IMR-90 (cell line): ENCODE results near the gene NHSL1. TPM values are rescaled to one million over a fixed set of nuclear protein-coding genes. Genes with fewer than 3 reads are reported as not detected.

Experiments
- ATAC-seq: fragments of 200-7000 bp; cut with Tn5 transposase; 2 replicates; pipeline ENCODE4 v1.9.1; 2020; ENCODE audit warnings: low read depth, mild to moderate bottlenecking, moderate library complexity
- BruUV-seq: library from RNA; stranded (reverse); fragments of 400-500 nt; replicated peaks from 2 replicates; lab custom pipeline; 2021; lab: Mats Ljungman, UMichigan
- CTCF ChIA-PET: fragments of 300-600 bp; formaldehyde crosslinking; extraction: SDS; loops from one replicate; lab custom pipeline; 2021; ENCODE audit warnings: antibody characterized with exemption; lab: Yijun Ruan, JAX
- POLR2A ChIA-PET: fragments of 300-600 bp; sonication (Branson Sonifier 250); formaldehyde crosslinking; loops from one replicate; lab custom pipeline; 2022; ENCODE audit warnings: antibody characterized with exemption; ENCODE audit not compliant: unreplicated experiment; lab: Charles Lee
- DNase-seq: peaks from one replicate; pipeline ENCODE4 v3.0.0; 2013
- H2AFZ ChIP-seq: replicated peaks from 2 replicates; pipeline ENCODE3; 2013; ENCODE audit warnings: low read length, mild to moderate bottlenecking; ENCODE audit not compliant: poor library complexity
- H2AK5ac ChIP-seq: 2 replicates; pipeline ENCODE4 v1.6.1; 2013; ENCODE audit warnings: low read depth, low read length, inconsistent platforms
- H2AK9ac ChIP-seq: replicated peaks from 2 replicates; pipeline ENCODE3; 2013; ENCODE audit warnings: mild to moderate bottlenecking, low read depth, low read length, moderate library complexity; ENCODE audit not compliant: poor library complexity
- H2BK120ac ChIP-seq: 2 replicates; pipeline ENCODE4 v1.6.1; 2013; ENCODE audit warnings: low read depth, low read length, inconsistent platforms
- H2BK15ac ChIP-seq: 3 replicates; pipeline ENCODE4 v1.6.1; 2013; ENCODE audit warnings: low read depth, low read length, inconsistent platforms
- H2BK20ac ChIP-seq: 2 replicates; pipeline ENCODE4 v1.6.1; 2013; ENCODE audit warnings: low read depth, mild to moderate bottlenecking, inconsistent platforms, low read length, moderate library complexity
- H2BK5ac ChIP-seq: 2 replicates; pipeline ENCODE4 v1.6.1; 2013; ENCODE audit warnings: mild to moderate bottlenecking, low read depth, low read length, inconsistent platforms; ENCODE audit not compliant: poor library complexity, severe bottlenecking
- H3K14ac ChIP-seq: replicated peaks from 2 replicates; pipeline ENCODE4 v1.6.1; 2013; ENCODE audit warnings: low read depth, low read length, inconsistent platforms
- H3K18ac ChIP-seq: 2 replicates; pipeline ENCODE4 v1.6.1; 2013; ENCODE audit warnings: low read depth, low read length, control low read depth
- H3K23ac ChIP-seq: 2 replicates; pipeline ENCODE4 v1.6.1; 2013; ENCODE audit warnings: low read depth, low read length, inconsistent platforms
- H3K27ac ChIP-seq: 2 replicates; pipeline ENCODE4 v1.5.1; 2013; ENCODE audit warnings: mild to moderate bottlenecking, control low read depth, low read length; ENCODE audit not compliant: insufficient read depth
- H3K27me3 ChIP-seq: 2 replicates; pipeline ENCODE4 v1.6.1; 2013; ENCODE audit warnings: low read length; ENCODE audit not compliant: control insufficient read depth, insufficient read depth
- H3K36me3 ChIP-seq: 2 replicates; pipeline ENCODE4 v1.6.1; 2013; ENCODE audit warnings: low read length, mixed read lengths; ENCODE audit not compliant: control insufficient read depth, insufficient read depth
- H3K4ac ChIP-seq: 2 replicates; pipeline ENCODE4 v1.6.1; 2013; ENCODE audit warnings: low read depth, low read length, inconsistent platforms
- H3K4me1 ChIP-seq: 2 replicates; pipeline ENCODE4 v1.6.1; 2013; ENCODE audit warnings: low read length, mixed read lengths; ENCODE audit not compliant: control insufficient read depth, insufficient read depth
- H3K4me2 ChIP-seq: 2 replicates; pipeline ENCODE4 v1.6.1; 2013; ENCODE audit warnings: low read depth, mild to moderate bottlenecking, control low read depth, low read length, moderate library complexity
- H3K4me3 ChIP-seq: 2 replicates; pipeline ENCODE4 v1.5.1; 2013; ENCODE audit warnings: low read depth, mild to moderate bottlenecking, control low read depth, low read length, moderate library complexity; ENCODE audit not compliant: insufficient read depth
- H3K56ac ChIP-seq: 2 replicates; pipeline ENCODE4 v1.6.1; 2013; ENCODE audit warnings: low read length, inconsistent platforms; ENCODE audit not compliant: insufficient read depth; ENCODE audit errors: extremely low read depth
- H3K79me1 ChIP-seq, 2 experiments: 2 replicates each; pipeline ENCODE4 v1.6.1; 2013; ENCODE audit warnings: low read length in 2 of 2, inconsistent platforms in 1 of 2, low read depth in 1 of 2
- H3K9ac ChIP-seq: 2 replicates; pipeline ENCODE4 v1.6.1; 2013; ENCODE audit warnings: low read depth, low read length, control low read depth
- H3K9me1 ChIP-seq: 2 replicates; pipeline ENCODE4 v1.6.1; 2013; ENCODE audit warnings: low read length, inconsistent platforms; ENCODE audit not compliant: insufficient read depth
- H3K9me3 ChIP-seq: 2 replicates; pipeline ENCODE4 v1.6.1; 2013; ENCODE audit warnings: low read length; ENCODE audit not compliant: control insufficient read depth, insufficient read depth
- H4K20me1 ChIP-seq: 2 replicates; pipeline ENCODE4 v1.6.1; 2013; ENCODE audit warnings: low read length, inconsistent platforms; ENCODE audit not compliant: insufficient read depth
- H4K5ac ChIP-seq: 2 replicates; pipeline ENCODE4 v1.6.1; 2013; ENCODE audit warnings: mild to moderate bottlenecking, low read depth, low read length, control low read depth
- H4K8ac ChIP-seq, 2 experiments: 2 replicates each; pipeline ENCODE4 v1.6.1; 2013; ENCODE audit warnings: low read depth in 2 of 2, low read length in 2 of 2, control low read depth in 1 of 2, inconsistent platforms in 1 of 2
- H4K91ac ChIP-seq: 2 replicates; pipeline ENCODE4 v1.6.1; 2013; ENCODE audit warnings: low read depth, low read length, inconsistent platforms; ENCODE audit not compliant: insufficient read depth
- MXI1 ChIP-seq: IDR thresholded peaks from 2 replicates; pipeline ENCODE4 v1.6.1; 2012; ENCODE audit warnings: low read depth, mild to moderate bottlenecking, low read length, moderate library complexity, borderline replicate concordance
- SMC3 ChIP-seq: fragments of 150-350 bp; IDR thresholded peaks from 2 replicates; pipeline ENCODE4 v1.6.1; 2016; ENCODE audit warnings: low read depth, mild to moderate bottlenecking, antibody characterized with exemption, low read length, moderate library complexity
- WGBS, 2 experiments: methylation state at CpG; one replicate each; pipeline versions ENCODE4 v1.1.5 to v1.1.7; 2013; ENCODE audit warnings: missing lambda C conversion rate in 2 of 2; ENCODE audit not compliant: insufficient read length in 1 of 2; ENCODE audit errors: extremely low coverage in 2 of 2; 5-methylcytosine and 5-hydroxymethylcytosine counted together
- dilution Hi-C: fragments of 300-500 bp; cut with HindIII; formaldehyde crosslinking; loops from one replicate; pipeline ENCODE4 v1.14.3; 2018; ENCODE audit warnings: low sequenced_read_pairs; ENCODE audit not compliant: unreplicated experiment
- in situ Hi-C: fragments of 300-500 bp; cut with MboI; formaldehyde crosslinking; loops from 3 replicates; pipeline ENCODE4 v1.14.3; 2019; ENCODE audit warnings: low sequenced_read_pairs, inconsistent platforms, mixed read lengths
- intact Hi-C: fragments of 100-400 bp; cut with micrococcal nuclease; formaldehyde crosslinking; loops from 2 replicates; pipeline ENCODE4 v1.10.0; 2022
- polyA plus RNA-seq, 3 experiments: library from polyadenylated mRNA; depleted of rRNA; stranded (reverse); fragments of >200 nt; gene quantifications; 2 replicates each; pipeline ENCODE4 v1.2.3, GENCODE V29; 2012; ENCODE audit warnings: low replicate concordance in 1 of 3
- total RNA-seq: library from RNA; depleted of rRNA; stranded (reverse); fragments of >200 nt; gene quantifications from 2 replicates; pipeline ENCODE4 v1.2.3, GENCODE V29; 2012
- TF ChIP-seq, protein P1 (sequence below): conservative IDR thresholded peaks from 2 replicates; pipeline ENCODE4 v1.5.1; 2012; ENCODE audit warnings: mild to moderate bottlenecking, low read depth, low read length, improper control_type of control experiment

The NHSL1 gene
- total and polyA plus RNA-seq, 2 of the 4 experiments (the other 2 are of a cell fraction): 5.6 to 7.2 TPM

DNA sequence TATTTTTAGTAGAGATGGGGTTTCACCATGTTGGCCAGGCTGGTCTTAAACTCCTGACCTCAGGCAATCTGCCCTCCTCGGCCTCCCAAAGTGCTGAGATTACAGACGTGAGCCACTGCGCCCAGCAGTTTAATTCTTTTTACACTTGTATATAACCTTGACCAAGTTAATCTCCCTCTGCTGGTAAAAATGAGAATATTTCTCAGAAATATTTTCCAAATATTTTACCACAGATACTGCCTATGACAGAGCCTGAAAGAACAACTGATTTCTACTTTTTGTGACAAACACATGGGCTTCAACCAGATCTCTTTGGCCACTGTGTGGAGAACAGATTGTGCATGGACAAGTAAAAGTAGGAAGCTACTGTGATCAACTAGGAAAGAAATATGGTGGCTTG is 21.2 kb upstream of the NHSL1 start:
- Histone ChIP-seq H3K9me1 (peaks cover 7% of the 10 kb centered on the region), H3K4me3 (no peak overlapping the region), H4K20me1 (no peaks in the 10 kb centered on the region), H3K27me3 (no peaks in the 10 kb centered on the region), H3K36me3 (no peaks in the 10 kb centered on the region), H3K79me1 (peaks cover 33 to 54% of the 10 kb centered on the region in 2 experiments), H4K5ac (no peak overlapping the region), H4K91ac (no peak overlapping the region), H2AK9ac (no peak overlapping the region), H2BK5ac (no peak overlapping the region), H2BK20ac (no peak overlapping the region), H3K18ac (no peak overlapping the region), H3K9me3 (peaks cover 2% of the 10 kb centered on the region; the same call in 1 of the 2 replicates), H3K23ac (no peak overlapping the region), H3K9ac (no peak overlapping the region), H3K14ac (no peak overlapping the region), H3K56ac (no peak overlapping the region), H2AFZ (no peak overlapping the region), H4K8ac (no peak overlapping the region), H3K27ac (no peak overlapping the region), H3K4me1 (no peaks in the 10 kb centered on the region), H2BK120ac (no peak overlapping the region), H3K4me2 (no peak overlapping the region), H2AK5ac (no peak overlapping the region), H2BK15ac (no peak overlapping the region), H3K4ac (no peak overlapping the region)
- DNase-seq (no peak), ATAC-seq (peak; percentile 82)
- 40% methylated on average over 1 of the region's 3 CpGs; no CpG with 5 or more reads in 1 of the 2 experiments for WGBS, 2 experiments
- in situ Hi-C loops: loop anchor here (5.0 kb wide), 1 partner anchor 408 kb away; no protein-coding TSS in a partner anchor
- dilution Hi-C loops: no loop called here
- intact Hi-C loops: loop anchor here (2.0 kb wide), 1 partner anchor 68 kb away; no protein-coding TSS in a partner anchor
- ChIA-PET CTCF (interaction anchor here (0.6 to 2.9 kb wide), 4 partner anchors 11 to 151 kb away, joined by 3 to 12 read pairs (median 3); no protein-coding TSS in a partner anchor), POLR2A (no interaction called here)
- no TSS peak for BruUV-seq
- TF ChIP-seq, protein P1, sequence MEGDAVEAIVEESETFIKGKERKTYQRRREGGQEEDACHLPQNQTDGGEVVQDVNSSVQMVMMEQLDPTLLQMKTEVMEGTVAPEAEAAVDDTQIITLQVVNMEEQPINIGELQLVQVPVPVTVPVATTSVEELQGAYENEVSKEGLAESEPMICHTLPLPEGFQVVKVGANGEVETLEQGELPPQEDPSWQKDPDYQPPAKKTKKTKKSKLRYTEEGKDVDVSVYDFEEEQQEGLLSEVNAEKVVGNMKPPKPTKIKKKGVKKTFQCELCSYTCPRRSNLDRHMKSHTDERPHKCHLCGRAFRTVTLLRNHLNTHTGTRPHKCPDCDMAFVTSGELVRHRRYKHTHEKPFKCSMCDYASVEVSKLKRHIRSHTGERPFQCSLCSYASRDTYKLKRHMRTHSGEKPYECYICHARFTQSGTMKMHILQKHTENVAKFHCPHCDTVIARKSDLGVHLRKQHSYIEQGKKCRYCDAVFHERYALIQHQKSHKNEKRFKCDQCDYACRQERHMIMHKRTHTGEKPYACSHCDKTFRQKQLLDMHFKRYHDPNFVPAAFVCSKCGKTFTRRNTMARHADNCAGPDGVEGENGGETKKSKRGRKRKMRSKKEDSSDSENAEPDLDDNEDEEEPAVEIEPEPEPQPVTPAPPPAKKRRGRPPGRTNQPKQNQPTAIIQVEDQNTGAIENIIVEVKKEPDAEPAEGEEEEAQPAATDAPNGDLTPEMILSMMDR: peak; percentile 48
- TF ChIP-seq SMC3: peak; percentile 42
- TF ChIP-seq MXI1: no peak
